ENCODE data around the gene JARID2.

JARID2 gene

GRCh38 chr6:15426901-15427300 lies 181.0 kb downstream of the JARID2 start:
- no peak overlapping the region for H3K27ac ChIP-seq

GRCh38 chr6:15427331-15428070 lies 181.6 kb downstream of the JARID2 start:
- DNase-seq = no peak
- H3K4me3 ChIP-seq = no peak overlapping the region
- no peak overlapping the region for H3K27ac ChIP-seq
- no peaks in the 10 kb centered on the region for H3K36me3 ChIP-seq
- peaks cover 0 to 44% (median 21%) of the 10 kb centered on the region in 4 donors for H3K4me1 ChIP-seq
- no peaks in the 10 kb centered on the region for H3K27me3 ChIP-seq
- no peaks in the 10 kb centered on the region for H3K9me3 ChIP-seq
- TF ChIP-seq CTCF (IDR thresholded peaks at IDR 0.05) = no peak
- intact Hi-C loops (cut with DNase I; ENCODE audit: low total_unique reads) = no loop called here

More at GRCh38 chr6:15426901-15427300, 181.0 kb downstream of the JARID2 start:
- no peak for DNase-seq
- Histone ChIP-seq H3K4me3 (no peak overlapping the region), H3K27me3 (no peaks in the 10 kb centered on the region), H3K9me3 (no peaks in the 10 kb centered on the region), H3K4me1 (peaks cover 0 to 38% (median 18%) of the 10 kb centered on the region in 4 donors), H3K36me3 (no peaks in the 10 kb centered on the region)
- intact Hi-C loops (cut with DNase I; ENCODE audit: low total_unique reads) = no loop called here
- TF ChIP-seq CTCF (IDR thresholded peaks at IDR 0.05) = no peak

DNA sequence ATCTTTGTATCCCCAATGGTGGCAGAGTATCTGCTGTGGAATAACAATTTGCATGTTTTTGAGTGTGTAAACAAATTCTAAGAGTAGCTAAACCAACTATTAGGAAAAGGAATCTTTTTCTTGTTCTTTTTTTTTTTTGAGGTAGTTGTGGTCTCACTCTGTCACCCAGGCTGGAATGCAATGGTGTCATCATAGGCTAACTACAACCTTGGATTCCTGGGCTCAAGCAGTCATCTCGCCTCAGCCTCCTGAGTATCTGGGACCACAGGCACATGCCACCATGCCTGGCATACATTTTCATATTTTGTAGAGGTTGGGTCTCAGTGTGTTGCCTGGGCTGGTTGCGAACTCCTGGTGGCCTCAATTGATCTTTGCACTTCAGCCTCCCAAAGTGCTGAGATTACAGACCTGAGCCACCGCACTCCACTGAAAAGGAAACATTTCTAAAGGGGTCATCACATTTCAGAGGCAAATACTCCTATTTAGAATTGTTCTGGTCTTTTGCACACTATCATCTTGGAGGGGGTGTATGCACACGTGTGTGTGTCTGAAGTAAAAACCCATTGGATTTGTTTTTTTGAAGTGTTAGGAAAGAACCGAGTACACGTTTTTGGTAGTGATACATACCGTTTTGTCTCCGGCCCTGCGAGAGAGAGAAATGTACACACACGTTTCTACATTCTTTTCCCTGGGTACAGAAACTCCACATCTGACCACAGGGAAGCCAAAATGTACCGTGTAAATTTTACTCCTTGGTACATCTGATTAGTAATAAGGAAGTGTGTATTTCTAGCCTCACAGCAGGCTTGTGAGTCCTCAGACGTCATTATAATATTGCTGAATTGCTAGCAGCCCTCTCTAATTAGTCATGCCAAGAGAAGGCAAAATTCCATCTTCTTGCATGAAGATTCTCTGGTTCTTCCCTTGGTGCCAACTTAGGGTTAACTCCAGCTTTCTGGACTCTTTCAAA lies 183.6 kb downstream of the JARID2 start:
- no peaks in the 10 kb centered on the region for H3K27me3 ChIP-seq
- peaks cover 0 to 2% (median 0%) of the 10 kb centered on the region in 3 donors for H3K9me3 ChIP-seq
- TF ChIP-seq CTCF (IDR thresholded peaks at IDR 0.05) = no peak
- DNase-seq = no peak
- H3K27ac ChIP-seq = no peak overlapping the region
- no peak overlapping the region for H3K4me3 ChIP-seq
- intact Hi-C loops (cut with DNase I; ENCODE audit: low total_unique reads) = loop anchor here (10.0 kb wide), 1 partner anchor 185 kb away; the partner anchor contains the start of gene JARID2
- H3K36me3 ChIP-seq = no peaks in the 10 kb centered on the region
- H3K4me1 ChIP-seq = peaks cover 0 to 55% (median 27%) of the 10 kb centered on the region in 4 donors

GRCh38 chr6:15430186-15430585 lies 184.3 kb downstream of the JARID2 start:
- H3K27ac ChIP-seq = no peak overlapping the region
- H3K4me3 ChIP-seq = no peak overlapping the region
- DNase-seq = no peak
- H3K9me3 ChIP-seq = peaks cover 0 to 10% (median 0%) of the 10 kb centered on the region in 3 donors
- no peaks in the 10 kb centered on the region for H3K27me3 ChIP-seq
- no peaks in the 10 kb centered on the region for H3K36me3 ChIP-seq
- peaks cover 0 to 55% (median 27%) of the 10 kb centered on the region in 4 donors for H3K4me1 ChIP-seq
- no peak for TF ChIP-seq CTCF (IDR thresholded peaks at IDR 0.05)
- intact Hi-C loops (cut with DNase I; ENCODE audit: low total_unique reads) = loop anchor here (10.0 kb wide), 1 partner anchor 185 kb away; the partner anchor contains the start of gene JARID2

- no peaks in the 10 kb centered on the region for H3K36me3 ChIP-seq
- H3K27me3 ChIP-seq = no peaks in the 10 kb centered on the region
- no peak overlapping the region for H3K4me3 ChIP-seq
- H3K27ac ChIP-seq = no peak overlapping the region
- peaks cover 0 to 55% (median 27%) of the 10 kb centered on the region in 4 donors for H3K4me1 ChIP-seq
- no peak for DNase-seq
- H3K9me3 ChIP-seq = peaks cover 0 to 11% (median 0%) of the 10 kb centered on the region in 3 donors
- no peak for TF ChIP-seq CTCF (IDR thresholded peaks at IDR 0.05)
- intact Hi-C loops (cut with DNase I; ENCODE audit: low total_unique reads) = loop anchor here (10.0 kb wide), 1 partner anchor 186 kb away; the partner anchor contains the start of gene JARID2
Observed at GRCh38 chr6:15430931-15431405, 185.1 kb downstream of the JARID2 start.

Data from tibial artery (tissue), 4 donors.